ENCODE measurements around the gene SPECC1L. TPM values are rescaled to one million over a fixed set of nuclear protein-coding genes. Genes with fewer than 3 reads are reported as not detected.

The SPECC1L gene
- total RNA-seq, 4 donors from 2014 or later = 63.6 to 116 (median 90.1) TPM

- no peak overlapping the region for H3K27ac ChIP-seq (replicated peaks in 1 of 4)
- DNase-seq (ENCODE audit: extremely low spot score) = no peak
- no peaks in the 10 kb centered on the region for H3K9me3 ChIP-seq
- intact Hi-C loops (cut with DNase I) = no loop called here
- H3K4me1 ChIP-seq = peaks cover 32 to 44% (median 38%) of the 10 kb centered on the region in 4 donors
- TF ChIP-seq POLR2AphosphoS5 (IDR thresholded peaks at IDR 0.05) (no peak), CTCF (IDR thresholded peaks at IDR 0.05) (no peak), POLR2A (IDR thresholded peaks at IDR 0.05; ENCODE audit: low read depth) (no peak), EP300 (IDR thresholded peaks at IDR 0.05) (no peak)
- WGBS = 69% methylated on average over 3 of the region's 3 CpGs
- no peaks in the 10 kb centered on the region for H3K27me3 ChIP-seq
- H3K4me3 ChIP-seq = no peak overlapping the region
- H3K36me3 ChIP-seq = peaks cover 14 to 42% (median 27%) of the 10 kb centered on the region in 4 donors
Measured at GRCh38 chr22:24393848-24394247, 123.2 kb downstream of the SPECC1L start.

- Histone ChIP-seq H3K9me3 (no peaks in the 10 kb centered on the region), H3K36me3 (peaks cover 14 to 45% (median 28%) of the 10 kb centered on the region in 4 donors), H3K4me1 (peaks cover 32 to 42% (median 36%) of the 10 kb centered on the region in 4 donors), H3K27me3 (no peaks in the 10 kb centered on the region), H3K27ac (replicated peaks in 1 of 4) (no peak overlapping the region), H3K4me3 (no peak overlapping the region)
- 96% methylated on average over 2 of the region's 2 CpGs for WGBS
- no peak for DNase-seq (ENCODE audit: extremely low spot score)
- intact Hi-C loops (cut with DNase I) = no loop called here
- TF ChIP-seq CTCF (IDR thresholded peaks at IDR 0.05) (no peak), EP300 (IDR thresholded peaks at IDR 0.05) (no peak), POLR2A (IDR thresholded peaks at IDR 0.05; ENCODE audit: low read depth) (no peak), POLR2AphosphoS5 (IDR thresholded peaks at IDR 0.05) (no peak)
Measured at GRCh38 chr22:24394254-24394653, 123.6 kb downstream of the SPECC1L start.

DNA sequence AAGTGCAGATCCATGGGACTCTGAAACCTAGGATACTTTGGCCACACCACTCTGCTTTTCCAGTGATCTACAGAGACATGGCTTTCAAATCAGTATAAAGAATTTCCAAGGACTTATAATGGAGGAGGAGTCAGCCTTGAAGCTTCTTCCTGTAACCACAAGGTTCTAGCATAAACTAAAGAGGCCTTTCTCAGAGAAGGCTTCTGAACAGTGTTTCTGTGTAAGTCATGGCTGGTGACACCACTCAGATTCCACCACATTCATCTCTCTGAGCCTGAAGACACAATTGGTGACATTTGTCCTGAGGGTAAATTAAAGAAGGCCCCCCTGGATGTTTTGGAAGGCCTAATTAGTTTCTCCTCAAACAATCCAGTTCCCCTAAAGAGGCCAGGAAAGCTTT lies 127.8 kb downstream of the SPECC1L start:
- Histone ChIP-seq H3K36me3 (peaks cover 14 to 48% (median 28%) of the 10 kb centered on the region in 4 donors), H3K27me3 (no peaks in the 10 kb centered on the region), H3K4me1 (peaks cover 30 to 38% (median 33%) of the 10 kb centered on the region in 4 donors), H3K27ac (replicated peaks in 1 of 4) (no peak overlapping the region), H3K9me3 (no peaks in the 10 kb centered on the region), H3K4me3 (no peak overlapping the region)
- no peak for TF ChIP-seq POLR2AphosphoS5 (IDR thresholded peaks at IDR 0.05)
- no peak for TF ChIP-seq CTCF (IDR thresholded peaks at IDR 0.05)
- no peak for TF ChIP-seq POLR2A (IDR thresholded peaks at IDR 0.05; ENCODE audit: low read depth)
- TF ChIP-seq EP300 (IDR thresholded peaks at IDR 0.05) = no peak
- intact Hi-C loops (cut with DNase I) = no loop called here
- no peak for DNase-seq (ENCODE audit: extremely low spot score)

- H3K4me1 ChIP-seq = peaks cover 40 to 46% (median 42%) of the 10 kb centered on the region in 4 donors
- intact Hi-C loops (cut with DNase I) = no loop called here
- DNase-seq (ENCODE audit: extremely low spot score) = no peak
- H3K4me3 ChIP-seq = no peak overlapping the region
- 79% methylated on average over 8 of the region's 8 CpGs for WGBS
- peaks cover 14 to 57% (median 33%) of the 10 kb centered on the region in 4 donors for H3K36me3 ChIP-seq
- peak overlapping the region in 2 of 4 donors; percentile 10 to 42 for H3K27ac ChIP-seq (replicated peaks in 1 of 4)
- no peaks in the 10 kb centered on the region for H3K27me3 ChIP-seq
- H3K9me3 ChIP-seq = no peaks in the 10 kb centered on the region
- no peak for TF ChIP-seq EP300 (IDR thresholded peaks at IDR 0.05)
- TF ChIP-seq POLR2A (IDR thresholded peaks at IDR 0.05; ENCODE audit: low read depth) = no peak
- TF ChIP-seq CTCF (IDR thresholded peaks at IDR 0.05) = no peak
- no peak for TF ChIP-seq POLR2AphosphoS5 (IDR thresholded peaks at IDR 0.05)
Measured at GRCh38 chr22:24400034-24400725, 129.5 kb downstream of the SPECC1L start.
